IMR-90 (cell line): Measurements from ENCODE around the gene DNAJB2. TPM values are rescaled to one million over a fixed set of nuclear protein-coding genes. Genes with fewer than 3 reads are reported as not detected.

ENCODE experiments used
- ATAC-seq: fragments of 200-7000 bp; cut with Tn5 transposase; 2 replicates; pipeline ENCODE4 v1.9.1; 2020; ENCODE audit warnings: low read depth, mild to moderate bottlenecking, moderate library complexity
- BruUV-seq: library from RNA; stranded (reverse); fragments of 400-500 nt; replicated peaks from 2 replicates; lab custom pipeline; 2021; lab: Mats Ljungman, UMichigan
- CTCF ChIA-PET: fragments of 300-600 bp; formaldehyde crosslinking; extraction: SDS; loops from one replicate; lab custom pipeline; 2021; ENCODE audit warnings: antibody characterized with exemption; lab: Yijun Ruan, JAX
- POLR2A ChIA-PET: fragments of 300-600 bp; sonication (Branson Sonifier 250); formaldehyde crosslinking; loops from one replicate; lab custom pipeline; 2022; ENCODE audit warnings: antibody characterized with exemption; ENCODE audit not compliant: unreplicated experiment; lab: Charles Lee
- DNase-seq: peaks from one replicate; pipeline ENCODE4 v3.0.0; 2013
- H2AFZ ChIP-seq: replicated peaks from 2 replicates; pipeline ENCODE3; 2013; ENCODE audit warnings: low read length, mild to moderate bottlenecking; ENCODE audit not compliant: poor library complexity
- H2AK5ac ChIP-seq: 2 replicates; pipeline ENCODE4 v1.6.1; 2013; ENCODE audit warnings: low read depth, low read length, inconsistent platforms
- H2AK9ac ChIP-seq: replicated peaks from 2 replicates; pipeline ENCODE3; 2013; ENCODE audit warnings: mild to moderate bottlenecking, low read depth, low read length, moderate library complexity; ENCODE audit not compliant: poor library complexity
- H2BK120ac ChIP-seq: 2 replicates; pipeline ENCODE4 v1.6.1; 2013; ENCODE audit warnings: low read depth, low read length, inconsistent platforms
- H2BK15ac ChIP-seq: 3 replicates; pipeline ENCODE4 v1.6.1; 2013; ENCODE audit warnings: low read depth, low read length, inconsistent platforms
- H2BK20ac ChIP-seq: 2 replicates; pipeline ENCODE4 v1.6.1; 2013; ENCODE audit warnings: low read depth, mild to moderate bottlenecking, inconsistent platforms, low read length, moderate library complexity
- H2BK5ac ChIP-seq: 2 replicates; pipeline ENCODE4 v1.6.1; 2013; ENCODE audit warnings: mild to moderate bottlenecking, low read depth, low read length, inconsistent platforms; ENCODE audit not compliant: poor library complexity, severe bottlenecking
- H3K14ac ChIP-seq: replicated peaks from 2 replicates; pipeline ENCODE4 v1.6.1; 2013; ENCODE audit warnings: low read depth, low read length, inconsistent platforms
- H3K18ac ChIP-seq: 2 replicates; pipeline ENCODE4 v1.6.1; 2013; ENCODE audit warnings: low read depth, low read length, control low read depth
- H3K23ac ChIP-seq: 2 replicates; pipeline ENCODE4 v1.6.1; 2013; ENCODE audit warnings: low read depth, low read length, inconsistent platforms
- H3K27ac ChIP-seq: 2 replicates; pipeline ENCODE4 v1.5.1; 2013; ENCODE audit warnings: mild to moderate bottlenecking, control low read depth, low read length; ENCODE audit not compliant: insufficient read depth
- H3K27me3 ChIP-seq: 2 replicates; pipeline ENCODE4 v1.6.1; 2013; ENCODE audit warnings: low read length; ENCODE audit not compliant: control insufficient read depth, insufficient read depth
- H3K36me3 ChIP-seq: 2 replicates; pipeline ENCODE4 v1.6.1; 2013; ENCODE audit warnings: low read length, mixed read lengths; ENCODE audit not compliant: control insufficient read depth, insufficient read depth
- H3K4ac ChIP-seq: 2 replicates; pipeline ENCODE4 v1.6.1; 2013; ENCODE audit warnings: low read depth, low read length, inconsistent platforms
- H3K4me1 ChIP-seq: 2 replicates; pipeline ENCODE4 v1.6.1; 2013; ENCODE audit warnings: low read length, mixed read lengths; ENCODE audit not compliant: control insufficient read depth, insufficient read depth
- H3K4me2 ChIP-seq: 2 replicates; pipeline ENCODE4 v1.6.1; 2013; ENCODE audit warnings: low read depth, mild to moderate bottlenecking, control low read depth, low read length, moderate library complexity
- H3K4me3 ChIP-seq: 2 replicates; pipeline ENCODE4 v1.5.1; 2013; ENCODE audit warnings: low read depth, mild to moderate bottlenecking, control low read depth, low read length, moderate library complexity; ENCODE audit not compliant: insufficient read depth
- H3K56ac ChIP-seq: 2 replicates; pipeline ENCODE4 v1.6.1; 2013; ENCODE audit warnings: low read length, inconsistent platforms; ENCODE audit not compliant: insufficient read depth; ENCODE audit errors: extremely low read depth
- H3K79me1 ChIP-seq, 2 experiments: 2 replicates each; pipeline ENCODE4 v1.6.1; 2013; ENCODE audit warnings: low read length in 2 of 2, inconsistent platforms in 1 of 2, low read depth in 1 of 2
- H3K9ac ChIP-seq: 2 replicates; pipeline ENCODE4 v1.6.1; 2013; ENCODE audit warnings: low read depth, low read length, control low read depth
- H3K9me1 ChIP-seq: 2 replicates; pipeline ENCODE4 v1.6.1; 2013; ENCODE audit warnings: low read length, inconsistent platforms; ENCODE audit not compliant: insufficient read depth
- H3K9me3 ChIP-seq: 2 replicates; pipeline ENCODE4 v1.6.1; 2013; ENCODE audit warnings: low read length; ENCODE audit not compliant: control insufficient read depth, insufficient read depth
- H4K20me1 ChIP-seq: 2 replicates; pipeline ENCODE4 v1.6.1; 2013; ENCODE audit warnings: low read length, inconsistent platforms; ENCODE audit not compliant: insufficient read depth
- H4K5ac ChIP-seq: 2 replicates; pipeline ENCODE4 v1.6.1; 2013; ENCODE audit warnings: mild to moderate bottlenecking, low read depth, low read length, control low read depth
- H4K8ac ChIP-seq, 2 experiments: 2 replicates each; pipeline ENCODE4 v1.6.1; 2013; ENCODE audit warnings: low read depth in 2 of 2, low read length in 2 of 2, control low read depth in 1 of 2, inconsistent platforms in 1 of 2
- H4K91ac ChIP-seq: 2 replicates; pipeline ENCODE4 v1.6.1; 2013; ENCODE audit warnings: low read depth, low read length, inconsistent platforms; ENCODE audit not compliant: insufficient read depth
- MAFK ChIP-seq: IDR thresholded peaks from 2 replicates; pipeline ENCODE4 v1.6.1; 2012; ENCODE audit warnings: low read depth, low read length, improper control_type of control experiment
- MAZ ChIP-seq: IDR thresholded peaks from 2 replicates; pipeline ENCODE4 v1.6.1; 2012; ENCODE audit warnings: low read depth, mild to moderate bottlenecking, low read length, improper control_type of control experiment, moderate library complexity, borderline replicate concordance
- MXI1 ChIP-seq: IDR thresholded peaks from 2 replicates; pipeline ENCODE4 v1.6.1; 2012; ENCODE audit warnings: low read depth, mild to moderate bottlenecking, low read length, moderate library complexity, borderline replicate concordance
- NFE2L2 ChIP-seq: fragments of 150-350 bp; IDR thresholded peaks from 2 replicates; pipeline ENCODE4 v1.6.1; 2016; ENCODE audit warnings: low read depth, mild to moderate bottlenecking, low read length
- RAD21 ChIP-seq: IDR thresholded peaks from 2 replicates; pipeline ENCODE4 v1.6.1; 2012; ENCODE audit warnings: low read length, improper control_type of control experiment
- RCOR1 ChIP-seq: IDR thresholded peaks from 2 replicates; pipeline ENCODE4 v1.6.1; 2012; ENCODE audit warnings: mild to moderate bottlenecking, low read length, improper control_type of control experiment; ENCODE audit not compliant: insufficient replicate concordance
- USF2 ChIP-seq: fragments of 150-350 bp; IDR thresholded peaks from 2 replicates; pipeline ENCODE4 v1.6.1; 2017; ENCODE audit warnings: mild to moderate bottlenecking, antibody characterized with exemption, low read length, low read depth
- WGBS, 2 experiments: methylation state at CpG; one replicate each; pipeline versions ENCODE4 v1.1.5 to v1.1.7; 2013; ENCODE audit warnings: missing lambda C conversion rate in 2 of 2; ENCODE audit not compliant: insufficient read length in 1 of 2; ENCODE audit errors: extremely low coverage in 2 of 2; 5-methylcytosine and 5-hydroxymethylcytosine counted together
- dilution Hi-C: fragments of 300-500 bp; cut with HindIII; formaldehyde crosslinking; loops from one replicate; pipeline ENCODE4 v1.14.3; 2018; ENCODE audit warnings: low sequenced_read_pairs; ENCODE audit not compliant: unreplicated experiment
- in situ Hi-C: fragments of 300-500 bp; cut with MboI; formaldehyde crosslinking; loops from 3 replicates; pipeline ENCODE4 v1.14.3; 2019; ENCODE audit warnings: low sequenced_read_pairs, inconsistent platforms, mixed read lengths
- intact Hi-C: fragments of 100-400 bp; cut with micrococcal nuclease; formaldehyde crosslinking; loops from 2 replicates; pipeline ENCODE4 v1.10.0; 2022
- polyA plus RNA-seq, 3 experiments: library from polyadenylated mRNA; depleted of rRNA; stranded (reverse); fragments of >200 nt; gene quantifications; 2 replicates each; pipeline ENCODE4 v1.2.3, GENCODE V29; 2012; ENCODE audit warnings: low replicate concordance in 1 of 3
- total RNA-seq: library from RNA; depleted of rRNA; stranded (reverse); fragments of >200 nt; gene quantifications from 2 replicates; pipeline ENCODE4 v1.2.3, GENCODE V29; 2012
- TF ChIP-seq, protein P1 (sequence below): fragments of 150-350 bp; IDR thresholded peaks from 2 replicates; pipeline ENCODE4 v1.6.1; 2016; ENCODE audit warnings: low read depth, mild to moderate bottlenecking, low read length, moderate library complexity, borderline replicate concordance

DNAJB2 gene
- total and polyA plus RNA-seq, 2 of the 4 experiments (the other 2 are of a cell fraction): 30.6 to 45.8 TPM

DNA sequence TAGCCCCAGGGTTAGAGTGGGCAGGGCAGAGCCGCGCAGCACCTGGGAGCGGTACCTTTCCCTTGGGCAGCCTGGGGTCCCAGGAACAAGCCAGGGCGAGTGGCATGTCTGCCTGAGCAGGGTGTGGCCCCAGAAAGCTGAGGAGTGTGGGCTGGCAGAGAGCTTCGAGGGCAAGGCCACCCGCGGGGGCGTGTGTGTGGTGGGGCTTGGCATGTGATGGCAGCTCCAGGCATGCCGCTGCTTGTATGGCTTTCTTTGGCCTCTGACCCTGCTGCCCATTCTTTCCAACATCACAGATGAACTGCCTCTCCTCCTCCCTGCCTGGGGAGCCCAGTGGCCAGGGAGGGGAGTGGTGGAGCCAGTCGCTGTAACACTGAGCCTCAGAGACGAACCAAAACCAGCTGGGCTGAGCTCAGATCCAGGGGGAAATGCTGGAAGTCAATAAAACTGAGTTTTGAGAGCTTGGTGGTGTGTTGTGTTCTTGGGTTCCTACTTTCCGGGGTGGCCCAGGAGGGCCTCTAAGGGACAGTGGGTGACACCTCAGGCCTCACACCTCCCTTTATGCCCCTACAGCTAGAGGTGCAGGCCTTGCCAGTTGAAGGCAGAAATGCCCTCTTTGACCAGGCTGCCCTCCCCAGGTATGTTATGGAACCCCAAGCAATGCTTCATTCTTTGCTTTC lies 7.4 kb downstream of the DNAJB2 start:
- Histone ChIP-seq H3K23ac (no peak overlapping the region), H4K91ac (no peak overlapping the region), H3K4me2 (no peak overlapping the region), H3K9me3 (no peaks in the 10 kb centered on the region), H3K9me1 (peaks cover 11% of the 10 kb centered on the region; the same call in 1 of the 2 replicates), H3K9ac (no peak overlapping the region), H2AFZ (peak overlapping the region; percentile 53), H3K27me3 (no peaks in the 10 kb centered on the region), H3K56ac (no peak overlapping the region), H2BK20ac (no peak overlapping the region), H3K14ac (no peak overlapping the region), H2BK5ac (peak overlapping the region; percentile 7), H2AK9ac (peak overlapping the region; percentile 87), H3K36me3 (peaks cover 47% of the 10 kb centered on the region), H3K27ac (0 out of 2 replicates have a peak overlapping the region, but pooled peaks have one; percentile 4), H2BK120ac (peak overlapping the region; percentile 54; the same call in 1 of the 2 replicates), H4K5ac (no peak overlapping the region), H3K18ac (no peak overlapping the region), H3K4me1 (peaks cover 14% of the 10 kb centered on the region), H2BK15ac (no peak overlapping the region), H3K4me3 (no peak overlapping the region), H3K79me1 (peaks cover 0 to 9% of the 10 kb centered on the region in 2 experiments), H4K8ac (peak overlapping the region in 1 of 2 experiments; percentile 71; a peak in 2 of 4 replicates), H3K4ac (0 out of 2 replicates have a peak overlapping the region, but pooled peaks have one; percentile 13), H4K20me1 (peaks cover 10% of the 10 kb centered on the region; the same call in 1 of the 2 replicates), H2AK5ac (no peak overlapping the region; the same call in 1 of the 2 replicates)
- dilution Hi-C loops: no loop called here
- intact Hi-C loops: no loop called here
- CTCF ChIA-PET: interaction anchor here (0.6 to 1.0 kb wide), 2 partner anchors 9 to 386 kb away, joined by 3 to 7 read pairs; no protein-coding TSS in a partner anchor
- in situ Hi-C loops: no loop called here
- DNase-seq (no peak), ATAC-seq (peak; percentile 13)
- POLR2A ChIA-PET: no interaction called here
- 90% methylated on average over 4 of the region's 12 CpGs; no CpG with 5 or more reads in 1 of the 2 experiments for WGBS, 2 experiments
- no peak for TF ChIP-seq MXI1
- no peak for TF ChIP-seq MAZ
- no peak for TF ChIP-seq NFE2L2
- TF ChIP-seq RAD21: no peak
- TF ChIP-seq, protein P1, sequence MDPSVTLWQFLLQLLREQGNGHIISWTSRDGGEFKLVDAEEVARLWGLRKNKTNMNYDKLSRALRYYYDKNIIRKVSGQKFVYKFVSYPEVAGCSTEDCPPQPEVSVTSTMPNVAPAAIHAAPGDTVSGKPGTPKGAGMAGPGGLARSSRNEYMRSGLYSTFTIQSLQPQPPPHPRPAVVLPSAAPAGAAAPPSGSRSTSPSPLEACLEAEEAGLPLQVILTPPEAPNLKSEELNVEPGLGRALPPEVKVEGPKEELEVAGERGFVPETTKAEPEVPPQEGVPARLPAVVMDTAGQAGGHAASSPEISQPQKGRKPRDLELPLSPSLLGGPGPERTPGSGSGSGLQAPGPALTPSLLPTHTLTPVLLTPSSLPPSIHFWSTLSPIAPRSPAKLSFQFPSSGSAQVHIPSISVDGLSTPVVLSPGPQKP: no peak
- TF ChIP-seq MAFK: no peak
- no peak for TF ChIP-seq USF2
- no peak for TF ChIP-seq RCOR1
- BruUV-seq: no TSS peak
